Stimulated activated CD4-positive, alpha-beta T cell treated with anti-CD3 and anti-CD28 coated beads, Interleukin-1b, Interleukin-23, amount 100 ng/mL, for 4 hours (primary cell): ENCODE results near the gene PTCD2.
"Not testable (repeated sequence)": the region's sequence is repeated elsewhere in the genome, so short reads cannot be mapped to it uniquely, and the experiment has no call there.

Experiments used
- DNase-seq, 2 donors: peaks; one replicate each; pipeline ENCODE4 v3.0.0-alpha.2; 2020; ENCODE audit warnings: low read depth in 2 of 2

Gene PTCD2

GRCh38 chr5:72296256-72296655, 23.9 kb upstream of the PTCD2 start:
- DNase-seq: no peak

- DNase-seq: not testable (repeated sequence)
Measured at GRCh38 chr5:72298136-72298535, 22.0 kb upstream of the PTCD2 start.

- no peak for DNase-seq
Measured at GRCh38 chr5:72298711-72299110, 21.5 kb upstream of the PTCD2 start.

- DNase-seq: no peak
Measured at GRCh38 chr5:72300590-72301339, 19.4 kb upstream of the PTCD2 start.

GRCh38 chr5:72301557-72301956, 18.6 kb upstream of the PTCD2 start:
- no peak for DNase-seq

GRCh38 chr5:72302171-72302570, 18.0 kb upstream of the PTCD2 start:
- DNase-seq: no peak

- no peak for DNase-seq
Measured at GRCh38 chr5:72305194-72306142, 14.7 kb upstream of the PTCD2 start.

- no peak for DNase-seq
Measured at GRCh38 chr5:72307573-72307967, 12.6 kb upstream of the PTCD2 start.

- peak; percentile 91 to 92 for DNase-seq
Measured at GRCh38 chr5:72307968-72308852, 12.0 kb upstream of the PTCD2 start.

GRCh38 chr5:72308853-72309191, 11.4 kb upstream of the PTCD2 start:
- no peak for DNase-seq

GRCh38 chr5:72313141-72313540, 7.0 kb upstream of the PTCD2 start:
- DNase-seq: no peak

GRCh38 chr5:72314571-72315172, 5.5 kb upstream of the PTCD2 start:
- DNase-seq: no peak

GRCh38 chr5:72319435-72319975, 668 bp upstream of the PTCD2 start:
- DNase-seq: peak; percentile 21 to 33

- DNase-seq: no peak
Measured at GRCh38 chr5:72324189-72324825, 4.1 kb downstream of the PTCD2 start.

- DNase-seq: no peak
Measured at GRCh38 chr5:72325566-72326305, 5.6 kb downstream of the PTCD2 start.

GRCh38 chr5:72326306-72326649, 6.1 kb downstream of the PTCD2 start:
- DNase-seq: no peak

- DNase-seq: no peak
Measured at GRCh38 chr5:72328172-72328571, 8.0 kb downstream of the PTCD2 start.

GRCh38 chr5:72330712-72331111, 10.5 kb downstream of the PTCD2 start:
- no peak for DNase-seq

- DNase-seq: no peak
Measured at GRCh38 chr5:72337159-72337558, 17.0 kb downstream of the PTCD2 start.

- no peak for DNase-seq
Measured at GRCh38 chr5:72338689-72339209, 18.6 kb downstream of the PTCD2 start.
